PC-3 (cell line): Measurements from ENCODE around the gene FAM107B.

Experiments used
- EZH2 ChIP-seq: fragments of 300-600 bp; sonication (generic); IDR thresholded peaks from one replicate; pipeline ENCODE4 v1.6.1; 2017; ENCODE audit warnings: antibody characterized with exemption, mild to moderate bottlenecking, low read length; ENCODE audit not compliant: unreplicated experiment
- TF ChIP-seq, protein P1 (sequence below): fragments of 300-600 bp; sonication (generic); conservative IDR thresholded peaks from 2 replicates; pipeline ENCODE4 v1.5.1; 2017; ENCODE audit warnings: antibody characterized with exemption, low read depth, mild to moderate bottlenecking, low read length

DNA sequence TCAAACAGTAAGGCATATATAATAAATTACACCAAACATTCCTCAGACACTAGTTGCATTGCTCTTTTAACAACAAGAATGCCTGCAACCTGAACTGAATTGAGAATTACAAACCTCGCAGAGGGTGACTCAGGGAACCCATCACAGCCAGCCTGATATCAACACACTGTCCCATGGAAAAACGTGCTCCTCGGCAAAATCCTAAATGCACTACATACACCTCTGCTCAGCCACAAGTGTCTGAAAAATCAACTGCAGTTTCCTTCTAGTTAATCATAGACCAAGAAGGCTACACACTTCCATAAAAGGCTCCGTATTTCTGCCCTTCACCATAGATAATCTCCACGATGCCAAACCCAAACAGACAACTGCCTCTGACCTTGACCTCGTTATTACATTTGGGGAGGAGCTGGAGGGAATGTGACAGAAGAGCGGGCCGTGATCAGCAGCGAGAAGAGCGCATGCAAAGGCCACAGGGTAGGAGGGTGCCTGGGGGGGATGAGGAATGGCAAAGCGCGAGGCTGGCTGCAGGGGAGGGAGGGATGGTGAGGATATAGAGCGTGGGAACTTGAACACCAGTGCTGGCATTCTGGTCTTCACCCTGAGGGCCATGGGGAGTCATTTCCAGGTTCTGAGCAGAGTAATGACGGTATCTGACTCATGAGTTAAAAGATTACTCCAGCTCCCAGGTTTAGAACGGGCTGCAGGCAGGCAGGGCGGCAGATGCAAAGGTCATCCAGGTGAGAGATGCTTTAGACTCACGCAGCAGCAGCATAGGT is 242.0 kb downstream of the FAM107B start:
- TF ChIP-seq, protein P1, sequence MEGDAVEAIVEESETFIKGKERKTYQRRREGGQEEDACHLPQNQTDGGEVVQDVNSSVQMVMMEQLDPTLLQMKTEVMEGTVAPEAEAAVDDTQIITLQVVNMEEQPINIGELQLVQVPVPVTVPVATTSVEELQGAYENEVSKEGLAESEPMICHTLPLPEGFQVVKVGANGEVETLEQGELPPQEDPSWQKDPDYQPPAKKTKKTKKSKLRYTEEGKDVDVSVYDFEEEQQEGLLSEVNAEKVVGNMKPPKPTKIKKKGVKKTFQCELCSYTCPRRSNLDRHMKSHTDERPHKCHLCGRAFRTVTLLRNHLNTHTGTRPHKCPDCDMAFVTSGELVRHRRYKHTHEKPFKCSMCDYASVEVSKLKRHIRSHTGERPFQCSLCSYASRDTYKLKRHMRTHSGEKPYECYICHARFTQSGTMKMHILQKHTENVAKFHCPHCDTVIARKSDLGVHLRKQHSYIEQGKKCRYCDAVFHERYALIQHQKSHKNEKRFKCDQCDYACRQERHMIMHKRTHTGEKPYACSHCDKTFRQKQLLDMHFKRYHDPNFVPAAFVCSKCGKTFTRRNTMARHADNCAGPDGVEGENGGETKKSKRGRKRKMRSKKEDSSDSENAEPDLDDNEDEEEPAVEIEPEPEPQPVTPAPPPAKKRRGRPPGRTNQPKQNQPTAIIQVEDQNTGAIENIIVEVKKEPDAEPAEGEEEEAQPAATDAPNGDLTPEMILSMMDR = no peak
- TF ChIP-seq EZH2 = no peak
